Heart left ventricle (tissue), 13 donors: ENCODE data around the gene ADM2.

Experiments
- POLR2A ChIP-seq, 2 donors: fragments of 450-650 bp; IDR thresholded peaks; one replicate each; pipeline ENCODE4 v1.6.1; 2017; ENCODE audit warnings: antibody characterized with exemption in 2 of 2, mild to moderate bottlenecking in 2 of 2, moderate library complexity in 2 of 2
- TF ChIP-seq, protein P1 (sequence below), 12 donors: fragments of 200-600 bp; sonication (generic) in 4 of 12; IDR thresholded peaks; one replicate each; pipeline versions ENCODE4 v1.5.0 to v1.8.0; 2018 to 2022; ENCODE audit warnings: antibody characterized with exemption in 12 of 12, mild to moderate bottlenecking in 5 of 12
- donor health status: ischemic (EF 13 %, LVEDD 7.1; RV severe dilation, severe dysfunction).
- donor health status: DM: no; HTN: yes; CAD: no.
- donor health status: DM: no; HTN: no; CAD: no.
- donor health status: ischemic (EF 25% LVEDD 6.9; RV normal size, moderate dysfunction).
- donor health status: ischemic (EF 25% LVEDD 5.7; RV mildly dilated, moderate dysfunction).
- donor health status: ischemic (EF 35%, LVEDD 5.7; RV mildly dilated, moderate dysfunction).
- donor health status: nonischemic (EF 11% LVEDD 7.7; RV severe dilation, severe dysfunction).
- donor health status: DM: yes; HTN: yes; CAD: no.
- donor health status: PGD.
- donor health status: ischemic (EF 29% LVEDD 5.4; RV normal size, mild dysfunction).
- donor health status: nonischemic (EF 23%, LVEDD 6.1; RV moderate dilation, normal function).

DNA sequence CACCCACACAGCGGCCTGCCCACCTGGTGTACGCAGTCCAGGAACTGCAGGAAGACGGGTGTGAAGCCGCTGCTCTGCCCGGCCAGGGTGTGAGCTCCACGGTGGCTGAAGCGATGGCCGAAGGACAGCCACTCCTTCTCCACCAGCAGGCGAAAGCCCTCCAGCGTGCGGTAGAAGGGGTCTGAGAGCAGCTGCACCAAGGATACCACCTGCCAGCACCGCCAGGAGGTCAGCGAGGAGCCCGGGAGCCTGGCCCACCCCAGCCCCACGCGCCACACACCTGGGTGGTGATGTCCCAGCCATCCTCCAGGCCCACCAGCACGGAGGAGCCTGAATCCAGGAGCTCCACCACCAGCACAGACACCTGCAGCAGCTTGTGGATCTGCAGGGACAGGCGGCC is 26.1 kb upstream of the ADM2 start:
- TF ChIP-seq, protein P1, sequence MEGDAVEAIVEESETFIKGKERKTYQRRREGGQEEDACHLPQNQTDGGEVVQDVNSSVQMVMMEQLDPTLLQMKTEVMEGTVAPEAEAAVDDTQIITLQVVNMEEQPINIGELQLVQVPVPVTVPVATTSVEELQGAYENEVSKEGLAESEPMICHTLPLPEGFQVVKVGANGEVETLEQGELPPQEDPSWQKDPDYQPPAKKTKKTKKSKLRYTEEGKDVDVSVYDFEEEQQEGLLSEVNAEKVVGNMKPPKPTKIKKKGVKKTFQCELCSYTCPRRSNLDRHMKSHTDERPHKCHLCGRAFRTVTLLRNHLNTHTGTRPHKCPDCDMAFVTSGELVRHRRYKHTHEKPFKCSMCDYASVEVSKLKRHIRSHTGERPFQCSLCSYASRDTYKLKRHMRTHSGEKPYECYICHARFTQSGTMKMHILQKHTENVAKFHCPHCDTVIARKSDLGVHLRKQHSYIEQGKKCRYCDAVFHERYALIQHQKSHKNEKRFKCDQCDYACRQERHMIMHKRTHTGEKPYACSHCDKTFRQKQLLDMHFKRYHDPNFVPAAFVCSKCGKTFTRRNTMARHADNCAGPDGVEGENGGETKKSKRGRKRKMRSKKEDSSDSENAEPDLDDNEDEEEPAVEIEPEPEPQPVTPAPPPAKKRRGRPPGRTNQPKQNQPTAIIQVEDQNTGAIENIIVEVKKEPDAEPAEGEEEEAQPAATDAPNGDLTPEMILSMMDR (IDR thresholded peaks at IDR 0.05), result no peak
- TF ChIP-seq POLR2A (IDR thresholded peaks at IDR 0.05), result no peak
